Measurements from ENCODE around the gene CPA2.

DNA sequence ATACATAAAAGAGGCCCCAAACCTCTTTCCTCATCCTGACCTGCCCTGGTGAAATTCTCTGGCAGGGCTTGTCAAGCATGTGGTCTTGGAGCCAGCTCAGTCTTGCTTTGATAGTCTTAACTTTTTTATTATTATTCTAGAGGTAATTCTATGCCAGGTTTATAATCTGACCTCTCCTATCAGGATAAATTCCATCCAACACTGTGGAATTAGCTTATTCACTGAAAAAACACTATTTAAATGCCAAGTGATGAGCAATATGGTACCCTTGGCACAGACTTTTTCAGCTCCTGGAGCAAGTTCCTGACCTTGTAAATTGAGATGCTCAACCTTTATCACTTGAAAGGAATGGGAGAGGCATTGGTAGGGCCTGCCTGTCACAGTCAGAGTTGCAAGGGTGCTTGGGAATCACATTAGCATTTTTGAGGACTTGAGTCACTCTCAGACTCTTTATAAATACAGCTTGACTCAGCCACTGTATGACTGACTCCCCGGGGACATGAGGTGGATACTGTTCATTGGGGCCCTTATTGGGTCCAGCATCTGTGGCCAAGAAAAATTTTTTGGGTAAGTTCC lies 26.1 kb downstream of the CPA2 start, which contains the start of gene CPA4:
- TF ChIP-seq, protein P1, sequence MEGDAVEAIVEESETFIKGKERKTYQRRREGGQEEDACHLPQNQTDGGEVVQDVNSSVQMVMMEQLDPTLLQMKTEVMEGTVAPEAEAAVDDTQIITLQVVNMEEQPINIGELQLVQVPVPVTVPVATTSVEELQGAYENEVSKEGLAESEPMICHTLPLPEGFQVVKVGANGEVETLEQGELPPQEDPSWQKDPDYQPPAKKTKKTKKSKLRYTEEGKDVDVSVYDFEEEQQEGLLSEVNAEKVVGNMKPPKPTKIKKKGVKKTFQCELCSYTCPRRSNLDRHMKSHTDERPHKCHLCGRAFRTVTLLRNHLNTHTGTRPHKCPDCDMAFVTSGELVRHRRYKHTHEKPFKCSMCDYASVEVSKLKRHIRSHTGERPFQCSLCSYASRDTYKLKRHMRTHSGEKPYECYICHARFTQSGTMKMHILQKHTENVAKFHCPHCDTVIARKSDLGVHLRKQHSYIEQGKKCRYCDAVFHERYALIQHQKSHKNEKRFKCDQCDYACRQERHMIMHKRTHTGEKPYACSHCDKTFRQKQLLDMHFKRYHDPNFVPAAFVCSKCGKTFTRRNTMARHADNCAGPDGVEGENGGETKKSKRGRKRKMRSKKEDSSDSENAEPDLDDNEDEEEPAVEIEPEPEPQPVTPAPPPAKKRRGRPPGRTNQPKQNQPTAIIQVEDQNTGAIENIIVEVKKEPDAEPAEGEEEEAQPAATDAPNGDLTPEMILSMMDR (IDR thresholded peaks at IDR 0.05): no peak
- TF ChIP-seq POLR2A (IDR thresholded peaks at IDR 0.05) (no peak), POLR2AphosphoS5 (IDR thresholded peaks at IDR 0.05) (no peak)
